DOHH2 (cell line): Measurements from ENCODE around the gene TEX47.

Source experiments
- H3F3A ChIP-seq: fragments of 200-600 bp; sonication (generic), shearing (Covaris generic); 2 replicates; pipeline ENCODE4 v1.6.0; 2016; ENCODE audit warnings: antibody characterized with exemption, mild to moderate bottlenecking; ENCODE audit not compliant: control insufficient read depth, insufficient read depth
- H3K27ac ChIP-seq: fragments of 200-600 bp; sonication (generic); 2 replicates; pipeline ENCODE4 v1.5.1; 2014; ENCODE audit warnings: low read depth, mild to moderate bottlenecking, low read length, moderate library complexity
- H3K27me3 ChIP-seq: fragments of 200-600 bp; sonication (generic); 2 replicates; pipeline ENCODE4 v1.6.1; 2014; ENCODE audit warnings: mild to moderate bottlenecking, low read length, mixed read lengths; ENCODE audit not compliant: control insufficient read depth
- H3K36me3 ChIP-seq: fragments of 200-600 bp; sonication (generic); 2 replicates; pipeline ENCODE4 v1.6.1; 2014; ENCODE audit warnings: mild to moderate bottlenecking, low read length, moderate library complexity, mixed read lengths; ENCODE audit not compliant: control insufficient read depth
- H3K4me1 ChIP-seq: fragments of 200-600 bp; sonication (generic); 2 replicates; pipeline ENCODE4 v1.6.1; 2014; ENCODE audit warnings: mild to moderate bottlenecking, low read length, mixed read lengths; ENCODE audit not compliant: control insufficient read depth
- H3K4me2 ChIP-seq: fragments of 200-600 bp; sonication (generic); 2 replicates; pipeline ENCODE4 v1.6.0; 2014; ENCODE audit warnings: mild to moderate bottlenecking, low read length, moderate library complexity
- H3K4me3 ChIP-seq: fragments of 200-600 bp; sonication (generic); 2 replicates; pipeline ENCODE4 v1.5.1; 2014; ENCODE audit warnings: mild to moderate bottlenecking, low read length, mixed read lengths
- H3K79me2 ChIP-seq: fragments of 200-600 bp; sonication (generic); 2 replicates; pipeline ENCODE4 v1.6.1; 2014; ENCODE audit warnings: mild to moderate bottlenecking, low read length, mixed read lengths; ENCODE audit not compliant: control insufficient read depth
- H3K9me2 ChIP-seq: fragments of 200-600 bp; sonication (generic); replicated peaks from 2 replicates; pipeline ENCODE4 v1.6.1; 2014; ENCODE audit warnings: mild to moderate bottlenecking, low read length, mixed read lengths; ENCODE audit not compliant: control insufficient read depth
- H3K9me3 ChIP-seq: fragments of 200-600 bp; sonication (generic); 2 replicates; pipeline ENCODE4 v1.6.1; 2014; ENCODE audit warnings: antibody characterized with exemption, low read length, mixed read lengths; ENCODE audit not compliant: control insufficient read depth, insufficient read depth
- H4K20me1 ChIP-seq: fragments of 200-600 bp; sonication (generic); 2 replicates; pipeline ENCODE4 v1.6.0; 2014; ENCODE audit warnings: low read depth, mild to moderate bottlenecking, antibody characterized with exemption, low read length, moderate library complexity; ENCODE audit not compliant: control insufficient read depth, insufficient read depth
- EZH2phosphoT487 ChIP-seq: fragments of 200-600 bp; sonication (generic); IDR thresholded peaks from 2 replicates; pipeline ENCODE4 v1.6.1; 2017; ENCODE audit warnings: borderline replicate concordance, mild to moderate bottlenecking, antibody characterized with exemption, low read length, moderate library complexity, mixed read lengths
- TF ChIP-seq, protein P1 (sequence below): fragments of 200-600 bp; sonication (generic); IDR thresholded peaks from one replicate; pipeline ENCODE4 v1.5.1; 2014; ENCODE audit warnings: antibody characterized with exemption, mild to moderate bottlenecking, low read depth, low read length; ENCODE audit not compliant: poor library complexity, severe bottlenecking

Gene TEX47

DNA sequence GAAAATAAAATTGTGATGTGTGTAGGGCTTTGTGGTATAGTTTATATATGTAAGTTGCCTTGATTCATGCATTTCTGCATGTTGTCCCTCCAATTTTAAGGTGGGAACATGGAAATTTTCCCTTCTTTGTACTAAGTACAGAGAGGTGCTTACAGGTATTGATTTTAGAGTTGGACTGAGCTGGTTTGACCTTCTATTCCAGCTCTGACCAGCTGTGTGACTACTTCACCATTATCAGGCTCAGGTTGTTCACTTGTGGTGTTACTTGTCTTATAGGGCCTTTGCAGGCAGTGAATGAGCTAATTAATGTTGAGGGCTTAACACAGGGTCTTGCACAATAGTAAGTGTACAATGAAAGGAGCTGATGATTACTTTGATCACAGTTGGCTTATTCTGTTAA lies 19.7 kb downstream of the TEX47 start:
- H4K20me1 ChIP-seq = no peaks in the 10 kb centered on the region
- no peaks in the 10 kb centered on the region for H3K27me3 ChIP-seq
- H3K79me2 ChIP-seq = no peaks in the 10 kb centered on the region
- no peaks in the 10 kb centered on the region for H3K9me2 ChIP-seq
- TF ChIP-seq, protein P1, sequence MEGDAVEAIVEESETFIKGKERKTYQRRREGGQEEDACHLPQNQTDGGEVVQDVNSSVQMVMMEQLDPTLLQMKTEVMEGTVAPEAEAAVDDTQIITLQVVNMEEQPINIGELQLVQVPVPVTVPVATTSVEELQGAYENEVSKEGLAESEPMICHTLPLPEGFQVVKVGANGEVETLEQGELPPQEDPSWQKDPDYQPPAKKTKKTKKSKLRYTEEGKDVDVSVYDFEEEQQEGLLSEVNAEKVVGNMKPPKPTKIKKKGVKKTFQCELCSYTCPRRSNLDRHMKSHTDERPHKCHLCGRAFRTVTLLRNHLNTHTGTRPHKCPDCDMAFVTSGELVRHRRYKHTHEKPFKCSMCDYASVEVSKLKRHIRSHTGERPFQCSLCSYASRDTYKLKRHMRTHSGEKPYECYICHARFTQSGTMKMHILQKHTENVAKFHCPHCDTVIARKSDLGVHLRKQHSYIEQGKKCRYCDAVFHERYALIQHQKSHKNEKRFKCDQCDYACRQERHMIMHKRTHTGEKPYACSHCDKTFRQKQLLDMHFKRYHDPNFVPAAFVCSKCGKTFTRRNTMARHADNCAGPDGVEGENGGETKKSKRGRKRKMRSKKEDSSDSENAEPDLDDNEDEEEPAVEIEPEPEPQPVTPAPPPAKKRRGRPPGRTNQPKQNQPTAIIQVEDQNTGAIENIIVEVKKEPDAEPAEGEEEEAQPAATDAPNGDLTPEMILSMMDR = no peak
- TF ChIP-seq EZH2phosphoT487 = no peak
- H3K4me1 ChIP-seq = no peaks in the 10 kb centered on the region
- H3K4me2 ChIP-seq = no peak overlapping the region
- H3K9me3 ChIP-seq = no peaks in the 10 kb centered on the region
- H3K4me3 ChIP-seq = no peak overlapping the region
- no peaks in the 10 kb centered on the region for H3K36me3 ChIP-seq
- H3F3A ChIP-seq = no peaks in the 10 kb centered on the region
- no peak overlapping the region for H3K27ac ChIP-seq

DNA sequence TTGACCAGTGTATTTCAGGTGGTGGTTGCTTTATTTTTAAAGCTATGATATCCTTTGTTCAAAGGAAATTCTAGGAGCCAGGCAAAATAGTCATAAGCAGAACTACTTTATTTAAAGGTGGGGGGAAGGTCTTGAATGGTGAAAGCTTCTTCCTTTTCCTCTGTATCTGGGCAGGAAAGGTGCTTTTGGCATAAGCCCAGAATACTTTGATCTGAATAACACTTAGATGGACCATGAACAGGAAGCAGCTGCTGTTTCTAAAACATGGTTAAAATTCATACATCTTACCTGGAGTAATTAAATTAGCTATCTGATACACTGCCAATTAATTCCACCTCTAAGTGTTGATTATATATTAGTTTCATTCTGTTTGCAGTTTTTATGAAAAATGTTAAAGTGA lies 22.8 kb downstream of the TEX47 start:
- TF ChIP-seq EZH2phosphoT487 = no peak
- TF ChIP-seq, protein P1 = no peak
- H3K4me2 ChIP-seq = no peak overlapping the region

DNA sequence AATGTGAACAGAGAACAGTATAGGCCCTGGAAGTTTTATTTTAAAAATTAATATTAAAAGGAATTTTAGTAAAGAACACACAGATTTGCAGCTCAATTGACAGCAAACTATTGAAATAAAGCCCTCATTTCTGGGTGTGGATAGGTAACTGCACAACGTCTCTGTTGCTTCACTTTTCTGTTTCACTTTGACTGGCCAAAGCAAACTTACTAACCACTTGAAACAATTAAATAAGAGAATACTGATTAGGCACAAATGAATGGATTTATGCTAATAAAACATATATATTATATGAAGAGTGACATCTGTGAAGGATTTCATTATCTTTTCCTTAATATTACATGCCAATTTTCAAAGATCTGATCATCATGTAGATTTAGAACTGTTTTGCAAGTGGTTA lies 24.1 kb downstream of the TEX47 start:
- Histone ChIP-seq H3K27me3 (no peaks in the 10 kb centered on the region), H3K4me1 (no peaks in the 10 kb centered on the region), H3K79me2 (no peaks in the 10 kb centered on the region), H3K27ac (no peak overlapping the region), H3K4me3 (no peak overlapping the region), H3K36me3 (no peaks in the 10 kb centered on the region), H3K9me2 (no peaks in the 10 kb centered on the region), H4K20me1 (no peaks in the 10 kb centered on the region), H3K9me3 (no peaks in the 10 kb centered on the region), H3K4me2 (no peak overlapping the region), H3F3A (no peaks in the 10 kb centered on the region)
- TF ChIP-seq EZH2phosphoT487 = no peak
- TF ChIP-seq, protein P1 = no peak

More for the DNA sequence above, 22.8 kb downstream of the TEX47 start:
- H3K4me3 ChIP-seq = no peak overlapping the region
- H3F3A ChIP-seq = no peaks in the 10 kb centered on the region
- no peaks in the 10 kb centered on the region for H3K9me2 ChIP-seq
- H3K27me3 ChIP-seq = no peaks in the 10 kb centered on the region
- H3K36me3 ChIP-seq = no peaks in the 10 kb centered on the region
- H3K4me1 ChIP-seq = no peaks in the 10 kb centered on the region
- H3K79me2 ChIP-seq = no peaks in the 10 kb centered on the region
- H3K9me3 ChIP-seq = no peaks in the 10 kb centered on the region
- no peaks in the 10 kb centered on the region for H4K20me1 ChIP-seq
- H3K27ac ChIP-seq = no peak overlapping the region
